Left ventricle myocardium inferior (tissue), 1 donor: ENCODE results near the gene HJURP. TPM values are rescaled to one million over a fixed set of nuclear protein-coding genes. Genes with fewer than 3 reads are reported as not detected.

ENCODE experiments used
- DNase-seq: peaks from one replicate; pipeline ENCODE4 v3.0.0-alpha.2; 2020
- H3K27ac ChIP-seq: fragments of 200-600 bp; replicated peaks from 2 replicates; pipeline ENCODE4 v1.8.0; 2021
- H3K27me3 ChIP-seq: fragments of 200-600 bp; 2 replicates; pipeline ENCODE4 v1.8.0; 2021; ENCODE audit warnings: low read depth
- H3K36me3 ChIP-seq: fragments of 200-600 bp; 2 replicates; pipeline ENCODE4 v1.8.0; 2021
- H3K4me1 ChIP-seq: fragments of 200-600 bp; 2 replicates; pipeline ENCODE4 v1.8.0; 2021
- H3K4me3 ChIP-seq: fragments of 200-600 bp; 2 replicates; pipeline ENCODE4 v1.8.0; 2021; ENCODE audit warnings: mild to moderate bottlenecking, moderate library complexity
- H3K9me3 ChIP-seq: fragments of 200-600 bp; replicated peaks from 2 replicates; pipeline ENCODE4 v1.8.0; 2021
- intact Hi-C: fragments of 100-400 bp; cut with micrococcal nuclease; formaldehyde crosslinking; loops from one replicate; pipeline ENCODE4 v1.11.0; 2022
- total RNA-seq: library from RNA; stranded (reverse); fragmentation: NEBNext Ultra II Directional; extraction: Animal tissue kit (Norgen Biotek cat#: 25700); gene quantifications from one replicate; pipeline ENCODE4 v1.2.1, GENCODE V29; 2021
- TF ChIP-seq, protein P1 (sequence below): fragments of 200-600 bp; IDR thresholded peaks from 2 replicates; pipeline ENCODE4 v1.8.0; 2021; ENCODE audit warnings: antibody characterized with exemption, mild to moderate bottlenecking, borderline replicate concordance
- donor health status: DM: no; HTN: yes; CAD: no; lungs with severe emphysema.

HJURP gene
- total RNA-seq, 1 donor from 2014 or later: 0.36 TPM

DNA sequence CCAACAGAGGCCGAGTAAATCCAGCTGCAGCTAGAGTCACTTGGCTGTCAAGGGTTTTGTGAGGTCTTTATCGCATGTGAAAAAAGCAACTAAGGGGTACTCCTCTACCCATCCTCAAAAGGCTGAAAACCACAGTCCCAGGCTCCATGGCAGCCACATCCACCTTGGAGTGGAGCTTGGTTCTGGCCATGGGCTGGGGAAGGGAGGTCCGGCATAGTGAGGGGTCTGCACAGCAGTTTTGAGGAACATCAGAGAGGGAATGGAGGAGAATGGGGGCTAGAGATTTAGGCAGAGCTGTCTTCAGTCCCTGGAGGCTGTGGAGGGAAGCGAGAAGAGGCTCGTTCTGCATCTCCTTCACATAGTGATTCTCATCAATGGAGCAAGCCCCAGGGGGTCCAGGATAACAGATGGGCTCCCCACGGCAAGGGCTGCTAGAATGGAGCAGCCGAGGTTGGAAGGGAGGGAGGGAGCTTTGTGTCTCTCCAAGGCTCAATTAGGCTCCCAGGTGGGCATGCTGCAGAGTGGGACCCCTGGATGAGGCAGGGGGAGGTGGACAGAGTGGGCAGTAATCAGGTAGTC is 55.2 kb downstream of the HJURP start:
- intact Hi-C loops: no loop called here
- DNase-seq: no peak
- TF ChIP-seq, protein P1, sequence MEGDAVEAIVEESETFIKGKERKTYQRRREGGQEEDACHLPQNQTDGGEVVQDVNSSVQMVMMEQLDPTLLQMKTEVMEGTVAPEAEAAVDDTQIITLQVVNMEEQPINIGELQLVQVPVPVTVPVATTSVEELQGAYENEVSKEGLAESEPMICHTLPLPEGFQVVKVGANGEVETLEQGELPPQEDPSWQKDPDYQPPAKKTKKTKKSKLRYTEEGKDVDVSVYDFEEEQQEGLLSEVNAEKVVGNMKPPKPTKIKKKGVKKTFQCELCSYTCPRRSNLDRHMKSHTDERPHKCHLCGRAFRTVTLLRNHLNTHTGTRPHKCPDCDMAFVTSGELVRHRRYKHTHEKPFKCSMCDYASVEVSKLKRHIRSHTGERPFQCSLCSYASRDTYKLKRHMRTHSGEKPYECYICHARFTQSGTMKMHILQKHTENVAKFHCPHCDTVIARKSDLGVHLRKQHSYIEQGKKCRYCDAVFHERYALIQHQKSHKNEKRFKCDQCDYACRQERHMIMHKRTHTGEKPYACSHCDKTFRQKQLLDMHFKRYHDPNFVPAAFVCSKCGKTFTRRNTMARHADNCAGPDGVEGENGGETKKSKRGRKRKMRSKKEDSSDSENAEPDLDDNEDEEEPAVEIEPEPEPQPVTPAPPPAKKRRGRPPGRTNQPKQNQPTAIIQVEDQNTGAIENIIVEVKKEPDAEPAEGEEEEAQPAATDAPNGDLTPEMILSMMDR: no peak

DNA sequence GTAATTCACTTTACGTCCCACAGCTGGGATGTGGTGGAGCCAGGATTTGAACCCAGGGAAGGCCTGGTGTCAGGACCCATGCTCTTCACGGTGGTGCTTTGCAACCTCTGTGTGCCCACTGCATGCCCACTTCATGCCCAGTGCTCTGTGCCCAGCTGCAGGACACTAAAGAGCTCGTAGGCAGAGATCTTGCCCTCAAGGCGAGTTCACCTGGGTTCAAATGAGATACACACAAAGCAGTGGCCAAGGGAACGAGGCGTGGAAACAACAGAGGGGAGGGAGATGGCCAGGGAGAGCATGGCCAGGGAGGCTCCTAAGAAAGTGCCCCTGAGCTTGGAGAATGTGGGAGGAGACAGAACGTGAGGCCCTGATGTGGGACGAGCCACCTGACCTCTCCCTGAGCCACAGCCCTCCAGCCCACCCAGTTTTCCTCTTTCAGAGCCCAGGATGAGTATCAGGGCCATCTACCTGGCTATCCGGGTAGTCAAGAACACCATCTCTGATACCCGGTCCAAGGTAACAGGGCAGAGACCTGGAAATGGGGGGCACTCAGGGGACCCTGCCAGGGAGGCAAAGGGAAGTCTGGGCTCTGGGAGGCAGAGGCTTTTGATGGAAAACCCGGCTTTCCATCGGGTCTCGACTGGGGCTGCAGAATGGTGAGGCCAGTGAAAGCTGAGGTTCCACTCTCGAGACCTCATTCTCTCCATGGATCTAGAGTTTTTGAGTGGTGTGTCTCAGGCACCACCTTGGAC is 55.8 kb downstream of the HJURP start:
- Histone ChIP-seq H3K27ac (no peak overlapping the region), H3K9me3 (no peaks in the 10 kb centered on the region), H3K4me1 (no peaks in the 10 kb centered on the region), H3K4me3 (no peak overlapping the region), H3K36me3 (no peaks in the 10 kb centered on the region), H3K27me3 (peaks cover 32% of the 10 kb centered on the region)
- no peak for DNase-seq
- TF ChIP-seq, protein P1: no peak
- intact Hi-C loops: no loop called here

More for the DNA sequence above, 55.2 kb downstream of the HJURP start:
- H3K9me3 ChIP-seq: no peaks in the 10 kb centered on the region
- H3K4me1 ChIP-seq: no peaks in the 10 kb centered on the region
- no peak overlapping the region for H3K4me3 ChIP-seq
- peaks cover 35% of the 10 kb centered on the region for H3K27me3 ChIP-seq
- H3K36me3 ChIP-seq: no peaks in the 10 kb centered on the region
- no peak overlapping the region for H3K27ac ChIP-seq

DNA sequence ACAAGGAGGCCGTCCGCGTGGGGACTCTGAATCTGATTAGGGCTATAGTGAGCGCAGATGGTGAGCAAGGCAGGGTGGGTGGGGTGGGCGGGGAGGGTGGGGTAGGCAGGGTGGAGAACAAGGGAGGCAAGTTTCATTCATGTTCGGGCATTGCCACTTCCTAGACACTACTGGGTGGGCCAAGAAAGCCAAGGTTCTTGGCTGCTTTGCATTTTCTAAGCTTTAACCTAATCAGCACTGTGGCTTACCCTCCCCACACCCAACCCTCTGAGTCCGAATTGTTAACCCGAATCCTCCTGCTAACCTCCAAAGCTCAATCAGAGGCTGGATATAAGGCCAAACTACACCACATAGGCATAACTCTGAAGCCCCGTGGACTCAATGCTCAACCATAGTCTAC is 58.1 kb downstream of the HJURP start:
- Histone ChIP-seq H3K27ac (no peak overlapping the region), H3K4me1 (no peaks in the 10 kb centered on the region), H3K4me3 (no peak overlapping the region), H3K9me3 (no peaks in the 10 kb centered on the region), H3K36me3 (no peaks in the 10 kb centered on the region), H3K27me3 (peaks cover 25% of the 10 kb centered on the region)
- intact Hi-C loops: no loop called here
- TF ChIP-seq, protein P1: no peak
- no peak for DNase-seq

DNA sequence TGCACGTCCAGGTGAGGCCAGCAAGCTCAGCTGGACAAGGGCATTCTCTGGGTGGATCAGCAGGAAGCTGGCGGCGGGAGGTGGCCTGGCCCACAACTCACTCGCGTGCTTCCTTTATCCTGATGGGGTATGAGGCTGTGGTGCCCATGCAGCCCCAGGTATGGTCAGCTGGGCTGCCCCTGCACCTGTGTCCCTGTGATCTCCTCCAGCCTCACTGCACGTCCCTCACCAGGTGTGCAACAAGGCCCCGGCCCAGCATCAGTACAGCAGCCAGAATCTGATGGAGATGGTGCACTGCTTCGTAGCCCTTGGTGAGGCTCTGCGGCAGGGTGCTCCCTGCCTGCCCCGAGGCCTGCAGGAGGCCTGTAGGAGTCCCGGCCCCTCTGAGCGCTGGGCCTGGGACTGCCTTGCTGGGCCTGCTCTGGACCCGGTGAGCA is 58.6 kb downstream of the HJURP start:
- Histone ChIP-seq H3K27me3 (peaks cover 25% of the 10 kb centered on the region), H3K4me1 (no peaks in the 10 kb centered on the region), H3K27ac (no peak overlapping the region), H3K9me3 (no peaks in the 10 kb centered on the region), H3K4me3 (no peak overlapping the region), H3K36me3 (no peaks in the 10 kb centered on the region)
- TF ChIP-seq, protein P1: no peak
- no peak for DNase-seq
- intact Hi-C loops: no loop called here

DNA sequence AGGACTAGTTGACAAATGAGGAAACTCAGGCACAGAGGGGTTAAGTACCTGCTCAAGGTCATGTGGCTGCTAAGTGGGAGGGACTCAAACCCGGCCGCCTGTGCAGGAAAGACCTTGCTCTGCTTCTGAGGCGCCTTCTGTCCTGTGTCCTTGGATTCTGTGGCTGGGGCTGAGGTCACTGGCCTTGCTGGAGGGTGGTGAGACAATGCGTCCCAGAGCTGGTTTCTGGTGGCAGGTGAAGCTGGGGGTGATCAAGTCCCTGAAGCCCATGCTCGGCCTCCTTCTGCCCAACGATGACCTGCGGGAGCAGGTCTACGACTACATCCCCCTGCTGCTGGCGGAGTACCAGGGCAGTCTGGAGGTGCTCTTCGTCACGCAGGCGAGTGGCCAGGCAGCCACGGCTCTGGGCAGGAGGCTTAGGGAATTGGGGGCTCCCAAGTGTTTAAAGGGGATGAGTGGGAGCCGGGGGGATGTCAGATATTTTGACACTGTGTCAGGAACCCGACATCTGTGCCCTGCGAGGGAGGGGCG is 60.1 kb downstream of the HJURP start:
- no peaks in the 10 kb centered on the region for H3K4me1 ChIP-seq
- H3K27me3 ChIP-seq: peaks cover 15% of the 10 kb centered on the region
- TF ChIP-seq, protein P1: no peak
- DNase-seq: no peak
- H3K27ac ChIP-seq: no peak overlapping the region
- no peaks in the 10 kb centered on the region for H3K36me3 ChIP-seq
- no peak overlapping the region for H3K4me3 ChIP-seq
- intact Hi-C loops: no loop called here
- H3K9me3 ChIP-seq: no peaks in the 10 kb centered on the region
